Muscle layer of duodenum (tissue), 2 donors: ENCODE data around the gene SIX3.

Experiments used
- H3K27ac ChIP-seq: one replicate; pipeline ENCODE4 v1.7.0; 2013; ENCODE audit warnings: mild to moderate bottlenecking, low read length
- H3K27me3 ChIP-seq: one replicate; pipeline ENCODE4 v1.7.0; 2013; ENCODE audit warnings: low read depth, mild to moderate bottlenecking, control low read depth, low read length
- H3K36me3 ChIP-seq, 2 donors: one replicate each; pipeline ENCODE4 v1.7.0; 2013; ENCODE audit warnings: low read length in 2 of 2, control low read depth in 1 of 2, mild to moderate bottlenecking in 1 of 2; ENCODE audit not compliant: insufficient read depth in 2 of 2, control insufficient read depth in 1 of 2
- H3K4me1 ChIP-seq, 2 donors: one replicate each; pipeline ENCODE4 v1.7.0; 2013; ENCODE audit warnings: low read length in 2 of 2, mild to moderate bottlenecking in 2 of 2, control low read depth in 1 of 2, moderate library complexity in 1 of 2; ENCODE audit not compliant: insufficient read depth in 2 of 2, control insufficient read depth in 1 of 2
- H3K4me3 ChIP-seq, 2 donors: one replicate each; pipeline ENCODE4 v1.7.0; 2013; ENCODE audit warnings: low read length in 2 of 2, low read depth in 1 of 2, mild to moderate bottlenecking in 1 of 2
- H3K9me3 ChIP-seq, 2 donors: one replicate each; pipeline ENCODE4 v1.7.0; 2013; ENCODE audit warnings: low read length in 2 of 2, control low read depth in 1 of 2, mild to moderate bottlenecking in 1 of 2; ENCODE audit not compliant: control insufficient read depth in 1 of 2
- donor health status: healthy.

The SIX3 gene

DNA sequence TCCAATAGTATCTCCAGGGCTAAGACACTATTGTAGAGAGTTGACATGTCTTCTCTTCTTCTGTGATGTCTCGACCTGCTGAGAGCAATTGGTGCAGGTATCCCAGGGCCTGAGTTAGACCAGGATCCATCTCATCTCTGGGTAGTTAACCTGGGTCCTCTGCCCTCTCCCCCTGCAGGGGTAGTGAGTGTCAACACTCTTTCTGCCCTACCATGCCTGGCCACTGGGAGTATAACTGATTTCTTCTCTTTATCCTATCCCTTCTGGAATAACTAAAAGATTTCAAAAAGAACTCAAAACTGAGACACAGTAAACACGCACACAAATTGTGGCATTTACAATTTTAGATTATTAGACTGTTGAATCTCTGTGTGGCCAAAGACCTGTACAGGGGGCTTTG, 20.8 kb upstream of the SIX3 start:
- H3K9me3 ChIP-seq, result no peaks in the 10 kb centered on the region
- H3K36me3 ChIP-seq, result no peaks in the 10 kb centered on the region
- no peak overlapping the region for H3K27ac ChIP-seq
- peaks cover 9% of the 10 kb centered on the region for H3K27me3 ChIP-seq
- H3K4me3 ChIP-seq, result no peak overlapping the region
- no peaks in the 10 kb centered on the region for H3K4me1 ChIP-seq

DNA sequence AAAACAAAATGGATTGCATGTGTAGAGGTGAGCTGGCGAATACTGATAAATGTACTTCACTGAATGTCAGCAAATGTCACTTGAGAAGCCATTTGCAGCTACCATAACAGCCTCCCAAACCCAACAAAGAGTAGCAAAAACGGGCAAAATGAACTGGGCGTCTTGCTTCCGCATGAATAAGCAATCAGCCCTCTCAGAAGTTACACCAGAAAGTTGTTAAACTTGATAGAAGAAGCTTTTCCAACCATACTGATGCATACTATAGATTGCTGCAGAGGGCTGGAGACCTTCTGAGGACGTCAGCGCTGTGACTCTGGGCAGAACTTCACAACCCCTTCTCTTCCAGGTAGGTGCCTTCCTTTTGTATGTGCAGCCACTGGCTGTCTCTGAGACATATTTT, 18.7 kb upstream of the SIX3 start:
- Histone ChIP-seq H3K27ac (no peak overlapping the region), H3K4me1 (peaks cover 0 to 3% of the 10 kb centered on the region in 2 donors), H3K4me3 (no peak overlapping the region), H3K9me3 (no peaks in the 10 kb centered on the region), H3K36me3 (no peaks in the 10 kb centered on the region), H3K27me3 (peaks cover 25% of the 10 kb centered on the region)

DNA sequence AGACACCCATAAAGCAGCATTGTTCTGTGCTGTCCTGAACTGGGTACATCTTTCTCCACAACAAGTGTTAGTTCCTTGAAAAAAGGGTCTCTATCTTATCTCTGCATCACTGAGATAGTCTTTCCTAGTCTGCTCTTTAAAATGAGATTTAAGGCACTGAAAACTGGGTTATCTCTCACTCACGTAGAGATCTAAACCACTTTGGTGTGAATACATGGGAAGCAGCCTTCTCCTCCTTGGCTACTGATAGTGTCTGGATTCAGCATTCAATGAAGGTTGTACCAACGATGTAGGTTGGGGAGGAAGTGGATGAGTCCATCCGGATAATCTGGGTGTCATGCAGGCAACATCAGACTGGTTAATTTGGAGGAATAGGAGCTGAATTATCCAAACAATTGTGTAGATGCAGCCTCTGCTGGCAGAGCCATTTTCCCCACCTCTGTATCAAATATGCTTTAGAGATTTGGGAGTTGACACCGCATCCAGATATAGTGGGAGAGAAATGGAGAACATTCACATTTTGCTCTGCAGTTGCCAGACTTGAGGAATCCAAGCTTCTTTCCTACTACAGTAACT, 15.9 kb upstream of the SIX3 start:
- Histone ChIP-seq H3K27me3 (peaks cover 51% of the 10 kb centered on the region), H3K4me1 (peaks cover 0 to 28% of the 10 kb centered on the region in 2 donors), H3K9me3 (no peaks in the 10 kb centered on the region), H3K4me3 (no peak overlapping the region), H3K27ac (no peak overlapping the region), H3K36me3 (no peaks in the 10 kb centered on the region)

DNA sequence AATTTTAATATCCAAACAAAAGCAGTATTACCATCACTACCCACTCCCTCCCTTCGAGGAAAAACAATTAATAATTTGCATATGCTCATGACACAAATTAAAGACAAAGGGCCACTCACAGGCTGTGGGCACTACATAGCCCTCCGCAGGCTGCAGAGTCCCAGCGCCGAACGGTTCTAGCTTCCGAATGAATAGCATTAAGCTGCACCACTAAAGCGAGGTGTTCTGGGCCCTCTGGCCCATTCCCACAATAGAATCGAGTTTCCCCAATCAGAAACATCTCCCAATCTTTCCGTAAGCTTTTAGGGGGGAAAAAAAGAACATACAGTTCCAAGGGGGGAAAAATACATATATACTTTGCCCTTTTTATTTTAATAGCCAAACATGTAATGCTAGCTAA, 14.5 kb upstream of the SIX3 start:
- Histone ChIP-seq H3K4me1 (peaks cover 0 to 28% of the 10 kb centered on the region in 2 donors), H3K9me3 (no peaks in the 10 kb centered on the region), H3K36me3 (no peaks in the 10 kb centered on the region), H3K4me3 (no peak overlapping the region), H3K27me3 (peaks cover 62% of the 10 kb centered on the region), H3K27ac (no peak overlapping the region)

DNA sequence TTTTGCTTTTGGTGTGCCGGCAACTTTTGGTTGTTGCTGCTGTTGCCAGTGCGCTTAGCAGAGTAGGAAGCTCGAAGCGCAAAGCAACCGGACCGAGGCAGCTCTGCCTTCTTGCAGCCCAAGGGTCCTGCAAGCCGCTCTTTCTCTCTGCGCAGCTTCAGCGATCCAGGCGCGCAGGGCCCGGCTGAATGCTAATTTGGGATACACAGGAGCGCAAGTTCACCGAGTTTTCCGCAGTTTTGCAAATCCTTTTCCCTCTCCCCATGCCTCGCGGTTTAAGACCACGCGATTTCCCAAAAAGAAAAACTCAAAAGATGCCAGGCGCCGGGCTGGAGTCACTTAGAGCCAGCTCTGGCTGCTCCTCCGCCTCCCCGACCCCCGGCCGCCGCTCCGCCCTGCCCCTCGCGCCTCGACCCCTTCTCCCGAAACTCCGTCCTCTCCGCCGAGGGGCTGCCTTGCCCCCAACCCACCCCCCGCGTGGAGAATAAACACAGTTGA, 13.5 kb upstream of the SIX3 start:
- peaks cover 73% of the 10 kb centered on the region for H3K27me3 ChIP-seq

DNA sequence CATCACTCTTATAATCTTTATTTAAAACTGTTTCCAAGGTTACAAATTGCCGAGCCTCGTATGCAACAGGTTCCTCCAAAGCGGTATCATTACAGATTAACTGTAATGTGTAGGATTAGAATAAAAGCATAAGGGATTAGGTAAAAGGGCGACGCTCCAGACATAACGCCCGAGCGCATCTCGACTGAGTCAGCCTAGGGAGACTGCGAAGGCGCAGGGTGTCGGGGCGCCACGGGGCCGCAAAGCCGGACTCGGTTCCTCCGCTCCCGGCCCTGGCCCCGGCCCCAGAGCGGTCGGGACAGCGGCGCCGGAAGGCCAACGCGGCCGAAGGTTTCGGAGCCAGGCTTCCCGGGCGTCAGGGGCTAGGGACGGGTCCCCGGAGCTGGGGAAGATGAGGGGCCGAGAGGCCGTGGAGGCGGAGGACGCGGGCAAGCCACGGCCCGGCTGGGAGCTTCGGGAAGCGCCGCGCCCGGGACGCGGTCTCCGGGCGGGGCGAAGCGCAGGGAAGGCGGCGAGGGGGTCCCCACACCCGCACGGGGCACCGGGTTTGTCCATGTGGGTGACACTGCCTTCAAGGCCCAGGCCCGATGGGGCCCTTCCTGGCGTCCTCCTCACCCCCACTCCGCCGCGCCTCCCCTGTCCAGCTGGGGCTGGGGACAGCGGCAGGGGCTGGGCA, 12.9 kb upstream of the SIX3 start:
- peak overlapping the region in 1 of 2 donors; percentile 56 for H3K4me3 ChIP-seq
- no peaks in the 10 kb centered on the region for H3K9me3 ChIP-seq
- H3K36me3 ChIP-seq, result no peaks in the 10 kb centered on the region
- H3K27ac ChIP-seq, result no peak overlapping the region
- peaks cover 79% of the 10 kb centered on the region for H3K27me3 ChIP-seq
- H3K4me1 ChIP-seq, result peaks cover 0 to 40% of the 10 kb centered on the region in 2 donors

More for the DNA sequence above, 13.5 kb upstream of the SIX3 start:
- Histone ChIP-seq H3K4me1 (peaks cover 0 to 34% of the 10 kb centered on the region in 2 donors), H3K9me3 (no peaks in the 10 kb centered on the region), H3K27ac (no peak overlapping the region), H3K36me3 (no peaks in the 10 kb centered on the region), H3K4me3 (peak overlapping the region in 1 of 2 donors; percentile 56)

DNA sequence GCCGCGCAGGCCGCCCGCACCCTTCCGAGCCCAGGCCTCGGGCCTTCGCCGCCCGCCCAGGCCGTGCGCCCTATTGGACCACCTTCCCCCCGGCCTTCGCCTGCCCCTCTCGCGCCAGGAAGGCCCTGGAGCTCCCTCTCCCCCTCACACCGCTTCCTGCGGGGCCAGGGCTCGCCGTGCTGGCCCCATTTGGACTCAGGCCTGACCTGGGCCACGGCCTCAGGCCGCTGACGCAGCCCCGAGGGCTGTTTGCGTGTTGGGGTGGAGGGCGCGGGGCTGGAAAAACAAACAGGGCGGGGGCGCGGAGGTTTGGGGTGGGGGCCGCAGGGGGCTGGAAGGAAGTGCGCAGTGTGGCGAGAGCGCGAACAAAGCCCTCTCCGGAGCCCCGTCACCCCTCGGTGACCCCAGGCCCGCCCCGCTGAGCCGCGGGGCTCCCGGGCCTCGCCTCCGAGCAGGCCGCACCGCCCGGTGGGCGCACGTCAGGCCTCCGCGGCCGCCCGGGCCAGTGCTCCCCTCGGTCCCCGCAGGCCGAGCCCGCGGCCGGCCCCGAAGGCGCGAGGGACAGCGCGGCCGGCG, 12.3 kb upstream of the SIX3 start:
- Histone ChIP-seq H3K27me3 (peaks cover 85% of the 10 kb centered on the region), H3K27ac (no peak overlapping the region), H3K4me3 (peak overlapping the region in 1 of 2 donors; percentile 56), H3K9me3 (no peaks in the 10 kb centered on the region), H3K4me1 (peaks cover 0 to 46% of the 10 kb centered on the region in 2 donors), H3K36me3 (no peaks in the 10 kb centered on the region)

DNA sequence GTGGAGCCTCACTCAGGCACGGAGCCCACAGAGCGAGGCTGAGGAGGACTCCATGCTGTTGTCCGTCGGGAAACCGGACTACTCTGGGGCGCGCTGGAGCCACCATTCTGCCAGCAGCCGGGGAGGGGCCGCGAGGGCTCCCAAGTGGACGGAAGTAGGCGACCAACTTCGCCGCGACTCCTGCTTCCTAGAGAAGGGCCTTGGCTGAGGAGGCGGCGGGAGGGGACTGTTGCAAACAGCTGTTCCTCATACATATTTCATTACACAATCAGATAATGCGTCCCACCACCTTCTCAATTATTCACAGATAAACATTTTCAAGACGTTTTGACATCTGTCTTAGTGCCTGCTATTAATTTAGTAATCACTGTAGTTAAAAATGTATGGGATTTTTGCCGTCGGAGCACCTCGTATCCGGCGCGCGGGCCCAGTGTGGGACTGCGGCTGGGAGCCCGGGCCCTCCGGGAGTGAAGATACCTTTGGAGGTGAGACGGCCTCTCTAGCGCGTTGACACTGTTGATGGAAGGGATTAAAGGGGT, 11.7 kb upstream of the SIX3 start:
- no peak overlapping the region for H3K27ac ChIP-seq
- no peaks in the 10 kb centered on the region for H3K36me3 ChIP-seq
- no peaks in the 10 kb centered on the region for H3K9me3 ChIP-seq
- H3K27me3 ChIP-seq, result peaks cover 85% of the 10 kb centered on the region
- peak overlapping the region in 1 of 2 donors; percentile 17 for H3K4me3 ChIP-seq
- H3K4me1 ChIP-seq, result peaks cover 0 to 52% of the 10 kb centered on the region in 2 donors

DNA sequence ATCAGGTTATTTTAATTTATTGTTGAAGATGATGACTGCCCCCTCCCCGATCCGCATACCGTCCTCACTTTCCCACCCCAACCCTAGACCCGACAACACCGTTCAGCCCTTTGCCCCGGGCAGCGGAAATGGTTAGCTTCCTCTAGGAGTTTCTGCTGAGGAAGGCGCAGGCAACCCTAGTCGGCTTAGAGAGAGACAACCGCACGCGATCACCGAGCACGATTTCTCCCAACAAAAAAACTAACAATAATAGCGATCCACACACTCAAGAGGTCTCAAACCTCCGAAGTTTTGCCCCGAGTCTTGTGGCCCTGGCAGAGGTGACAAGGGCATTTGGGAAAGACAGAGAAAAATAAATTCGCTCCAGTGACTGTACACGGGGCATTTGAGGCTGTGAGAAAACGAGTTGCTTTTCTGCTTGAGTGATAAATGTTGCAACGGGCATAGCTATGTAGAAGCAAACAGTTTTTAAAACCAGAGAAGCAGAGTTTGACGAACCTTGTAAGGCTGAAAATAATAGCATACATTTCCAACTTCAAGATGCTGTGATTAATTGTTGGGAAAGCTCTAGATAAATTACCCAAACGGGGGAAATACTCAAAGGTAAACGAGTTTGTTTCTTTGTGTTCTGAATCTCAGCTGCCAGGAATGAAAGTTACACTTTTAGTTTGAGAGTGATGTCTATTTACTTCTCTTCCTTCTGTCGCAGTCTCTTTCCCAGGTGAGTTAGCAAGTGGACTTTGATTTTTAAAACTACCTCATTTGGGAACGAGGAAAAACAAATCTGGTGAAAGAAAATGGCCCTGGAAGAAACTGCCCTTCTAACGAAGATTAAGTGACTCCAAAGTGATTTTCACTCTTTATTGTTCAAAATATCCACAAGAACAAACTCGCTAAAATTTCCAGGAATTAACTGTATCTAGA, 11.0 kb upstream of the SIX3 start:
- Histone ChIP-seq H3K4me1 (peaks cover 0 to 59% of the 10 kb centered on the region in 2 donors), H3K9me3 (no peaks in the 10 kb centered on the region), H3K27ac (no peak overlapping the region), H3K36me3 (no peaks in the 10 kb centered on the region), H3K27me3 (peaks cover 82% of the 10 kb centered on the region), H3K4me3 (peak overlapping the region in 1 of 2 donors; percentile 17)

DNA sequence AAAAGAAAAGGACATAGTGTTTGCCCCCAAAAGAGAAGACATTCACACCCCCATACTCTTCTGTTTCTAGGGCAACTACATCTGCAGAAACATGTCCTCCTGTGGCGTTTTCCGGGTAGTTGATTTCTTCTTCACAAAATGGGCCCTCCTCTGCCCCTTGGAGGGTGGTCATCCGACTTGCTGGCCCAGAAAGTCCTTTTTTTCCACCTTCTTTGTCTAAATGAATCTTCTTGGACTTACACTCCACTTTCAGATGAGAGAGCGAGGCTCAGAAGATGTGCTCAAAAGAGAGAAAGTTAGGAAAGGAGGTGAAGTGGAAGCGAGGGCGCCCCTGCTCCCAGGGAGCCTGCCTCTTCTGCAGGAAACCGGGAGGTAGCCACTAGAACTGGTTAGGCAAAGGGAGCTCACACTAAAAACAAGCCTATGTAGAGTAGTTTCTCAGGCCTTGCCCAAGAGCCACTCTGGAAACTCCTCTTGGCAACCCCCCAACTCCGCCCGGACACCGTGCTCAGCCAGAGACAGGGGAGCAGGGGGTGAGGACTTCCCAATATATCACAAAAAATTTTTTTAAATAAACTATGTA, 10.2 kb upstream of the SIX3 start:
- Histone ChIP-seq H3K27ac (no peak overlapping the region), H3K36me3 (no peaks in the 10 kb centered on the region), H3K27me3 (peaks cover 82% of the 10 kb centered on the region), H3K4me3 (no peak overlapping the region), H3K9me3 (no peaks in the 10 kb centered on the region), H3K4me1 (peaks cover 0 to 63% of the 10 kb centered on the region in 2 donors)
